NCI-H146 treated with DMSO at 0.1 percent for 48 hours (cell line): ENCODE results near the gene DTD2.

ENCODE experiments used
- DNase-seq: peaks from one replicate; lab custom pipeline; 2025; ENCODE audit not compliant: unreplicated experiment; lab: John Stamatoyannopoulos, UW

DTD2 gene

GRCh38 chr14:31408421-31408820, 48.9 kb downstream of the DTD2 start:
- DNase-seq, result no peak

- no peak for DNase-seq
Observed at GRCh38 chr14:31405599-31406232, 51.6 kb downstream of the DTD2 start.

GRCh38 chr14:31405106-31405505, 52.2 kb downstream of the DTD2 start:
- no peak for DNase-seq

GRCh38 chr14:31403707-31404106, 53.6 kb downstream of the DTD2 start:
- no peak for DNase-seq

DNA sequence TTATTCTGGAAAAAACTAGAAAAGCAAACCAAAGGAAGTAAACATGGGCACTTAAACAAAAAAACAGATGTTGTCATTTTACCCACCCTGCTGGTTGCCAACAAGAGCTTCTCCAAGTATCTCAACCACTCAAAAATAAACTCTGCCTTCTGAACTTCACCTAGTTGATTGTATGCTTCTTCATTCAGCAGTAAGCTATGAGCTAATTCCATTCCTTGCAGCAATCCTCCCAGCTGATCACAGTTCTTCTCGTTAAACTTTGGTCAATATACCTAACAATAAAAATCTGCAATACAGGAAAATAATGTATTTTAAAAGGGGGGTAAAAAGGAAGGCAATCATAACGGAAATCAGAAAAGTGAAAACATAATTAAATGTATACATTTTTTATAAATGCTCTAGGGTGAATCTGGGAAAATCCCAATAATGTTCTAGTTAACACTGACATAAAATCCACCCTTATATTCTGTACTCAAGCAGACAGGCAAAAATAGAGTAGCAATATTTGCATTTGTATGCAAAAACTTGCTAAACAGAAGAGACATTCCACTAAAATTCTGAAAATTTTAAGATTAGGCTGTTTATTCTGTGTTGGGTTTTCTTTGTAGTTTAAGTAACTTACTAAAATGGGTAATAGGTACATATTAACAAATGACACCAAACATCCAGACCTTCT, 54.4 kb downstream of the DTD2 start:
- DNase-seq, result no peak

- DNase-seq, result no peak
Observed at GRCh38 chr14:31401369-31401932, 55.9 kb downstream of the DTD2 start.

DNA sequence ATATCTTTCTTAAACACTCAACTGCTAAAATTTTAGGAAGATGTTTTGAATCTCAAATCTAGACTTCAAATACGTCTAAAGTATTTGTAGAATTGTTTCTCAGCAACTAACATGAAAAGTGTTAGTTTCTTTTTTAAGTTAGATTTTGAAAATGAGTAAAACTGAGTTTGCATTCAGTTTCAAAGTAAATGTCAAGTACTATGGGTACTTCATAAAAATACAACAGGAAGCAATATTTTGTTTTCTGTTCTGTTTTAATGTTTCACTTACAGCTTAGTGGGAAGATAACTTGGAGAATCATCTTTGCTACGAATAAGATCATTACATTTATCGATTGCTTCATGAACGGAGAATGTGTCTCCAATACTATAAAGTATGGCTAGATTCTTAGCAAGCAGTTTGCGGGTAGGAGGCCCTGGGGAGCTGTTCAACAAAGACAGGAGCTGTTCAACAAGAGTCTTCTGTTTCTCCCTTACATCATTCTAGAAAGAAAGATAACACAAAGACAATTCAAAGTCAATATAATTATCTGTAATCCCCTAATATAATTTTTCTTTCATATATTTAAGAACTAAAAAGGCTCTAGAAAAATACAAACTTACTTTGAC, 57.2 kb downstream of the DTD2 start:
- DNase-seq, result no peak
